ENCODE results near the gene ANKRD37. TPM values are rescaled to one million over a fixed set of nuclear protein-coding genes. Genes with fewer than 3 reads are reported as not detected.

ANKRD37 gene
- total RNA-seq, 1 donor from 2014 or later: 10.4 TPM

GRCh38 chr4:185357211-185357610 lies 39.4 kb upstream of the ANKRD37 start:
- intact Hi-C loops (cut with micrococcal nuclease): no loop called here
- H3K27ac Mint-ChIP-seq: no peak overlapping the region
- peaks cover 14% of the 10 kb centered on the region for H3K4me1 Mint-ChIP-seq
- no peaks in the 10 kb centered on the region for H3K9me3 Mint-ChIP-seq
- TF ChIP-seq, protein P1, sequence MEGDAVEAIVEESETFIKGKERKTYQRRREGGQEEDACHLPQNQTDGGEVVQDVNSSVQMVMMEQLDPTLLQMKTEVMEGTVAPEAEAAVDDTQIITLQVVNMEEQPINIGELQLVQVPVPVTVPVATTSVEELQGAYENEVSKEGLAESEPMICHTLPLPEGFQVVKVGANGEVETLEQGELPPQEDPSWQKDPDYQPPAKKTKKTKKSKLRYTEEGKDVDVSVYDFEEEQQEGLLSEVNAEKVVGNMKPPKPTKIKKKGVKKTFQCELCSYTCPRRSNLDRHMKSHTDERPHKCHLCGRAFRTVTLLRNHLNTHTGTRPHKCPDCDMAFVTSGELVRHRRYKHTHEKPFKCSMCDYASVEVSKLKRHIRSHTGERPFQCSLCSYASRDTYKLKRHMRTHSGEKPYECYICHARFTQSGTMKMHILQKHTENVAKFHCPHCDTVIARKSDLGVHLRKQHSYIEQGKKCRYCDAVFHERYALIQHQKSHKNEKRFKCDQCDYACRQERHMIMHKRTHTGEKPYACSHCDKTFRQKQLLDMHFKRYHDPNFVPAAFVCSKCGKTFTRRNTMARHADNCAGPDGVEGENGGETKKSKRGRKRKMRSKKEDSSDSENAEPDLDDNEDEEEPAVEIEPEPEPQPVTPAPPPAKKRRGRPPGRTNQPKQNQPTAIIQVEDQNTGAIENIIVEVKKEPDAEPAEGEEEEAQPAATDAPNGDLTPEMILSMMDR (IDR thresholded peaks at IDR 0.05): no peak
- ATAC-seq (ENCODE audit: low read depth) (no peak), DNase-seq (no peak)
- ChIA-PET POLR2A (no interaction called here), CTCF (no interaction called here)
- no peak overlapping the region for H3K4me3 Mint-ChIP-seq
- peaks cover 77% of the 10 kb centered on the region for H3K36me3 Mint-ChIP-seq (ENCODE audit: low read depth)
- no peaks in the 10 kb centered on the region for H3K27me3 Mint-ChIP-seq

GRCh38 chr4:185357733-185358440 lies 38.8 kb upstream of the ANKRD37 start:
- DNase-seq (no peak), ATAC-seq (ENCODE audit: low read depth) (no peak)
- Mint-ChIP-seq H3K4me3 (no peak overlapping the region), H3K27me3 (no peaks in the 10 kb centered on the region), H3K9me3 (no peaks in the 10 kb centered on the region), H3K36me3 (ENCODE audit: low read depth) (peaks cover 75% of the 10 kb centered on the region), H3K27ac (no peak overlapping the region), H3K4me1 (peaks cover 7% of the 10 kb centered on the region)
- ChIA-PET POLR2A (no interaction called here), CTCF (no interaction called here)
- intact Hi-C loops (cut with micrococcal nuclease): no loop called here
- TF ChIP-seq, protein P1 (IDR thresholded peaks at IDR 0.05): no peak

DNA sequence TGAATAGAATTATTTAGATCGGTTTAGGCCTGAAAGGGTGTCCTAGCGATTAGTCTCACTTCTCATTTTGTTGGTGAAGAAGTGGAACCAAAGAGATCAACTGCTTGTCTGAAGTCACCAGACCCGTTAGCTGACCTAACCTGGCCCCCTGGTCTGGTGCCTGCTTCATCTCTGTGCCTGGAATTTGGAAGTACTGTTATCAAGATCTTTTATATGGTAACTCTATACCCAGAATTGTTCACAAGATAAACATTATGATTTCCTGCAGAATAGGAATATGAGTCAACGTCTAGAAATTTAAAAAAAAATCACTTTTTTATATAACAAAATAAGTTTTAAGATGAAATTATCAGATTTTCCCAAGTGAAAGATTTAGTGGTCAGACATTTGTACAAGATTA lies 38.1 kb upstream of the ANKRD37 start:
- ChIA-PET CTCF (no interaction called here), POLR2A (no interaction called here)
- Mint-ChIP-seq H3K27ac (no peak overlapping the region), H3K9me3 (no peaks in the 10 kb centered on the region), H3K36me3 (ENCODE audit: low read depth) (peaks cover 78% of the 10 kb centered on the region), H3K4me3 (no peak overlapping the region), H3K4me1 (peaks cover 7% of the 10 kb centered on the region), H3K27me3 (no peaks in the 10 kb centered on the region)
- TF ChIP-seq, protein P1 (IDR thresholded peaks at IDR 0.05): no peak
- intact Hi-C loops (cut with micrococcal nuclease): no loop called here
- ATAC-seq (ENCODE audit: low read depth): no peak
- no peak for DNase-seq

- TF ChIP-seq, protein P1 (IDR thresholded peaks at IDR 0.05): no peak
- Mint-ChIP-seq H3K4me3 (no peak overlapping the region), H3K27ac (no peak overlapping the region), H3K4me1 (peaks cover 7% of the 10 kb centered on the region), H3K9me3 (no peaks in the 10 kb centered on the region), H3K36me3 (ENCODE audit: low read depth) (peaks cover 74% of the 10 kb centered on the region), H3K27me3 (no peaks in the 10 kb centered on the region)
- POLR2A ChIA-PET: no interaction called here
- DNase-seq: no peak
- intact Hi-C loops (cut with micrococcal nuclease): no loop called here
- no peak for ATAC-seq (ENCODE audit: low read depth)
- CTCF ChIA-PET: no interaction called here
Observed at GRCh38 chr4:185358959-185359358, 37.7 kb upstream of the ANKRD37 start.

GRCh38 chr4:185359767-185360446 lies 36.7 kb upstream of the ANKRD37 start:
- Mint-ChIP-seq H3K36me3 (ENCODE audit: low read depth) (peaks cover 70% of the 10 kb centered on the region), H3K4me1 (peaks cover 7% of the 10 kb centered on the region)
- intact Hi-C loops (cut with micrococcal nuclease): no loop called here

More at GRCh38 chr4:185359767-185360446, 36.7 kb upstream of the ANKRD37 start:
- Mint-ChIP-seq H3K27ac (no peak overlapping the region), H3K27me3 (no peaks in the 10 kb centered on the region), H3K9me3 (no peaks in the 10 kb centered on the region), H3K4me3 (no peak overlapping the region)
- ATAC-seq (ENCODE audit: low read depth): no peak
- DNase-seq: no peak
- ChIA-PET CTCF (no interaction called here), POLR2A (no interaction called here)
- TF ChIP-seq, protein P1 (IDR thresholded peaks at IDR 0.05): no peak

Measured in activated B cell treated with CpG ODN at 0.5 μM for 24 hours (primary cell).